Subcutaneous adipose tissue (tissue), 4 donors: Measurements from ENCODE around the gene ZNF337. TPM values are rescaled to one million over a fixed set of nuclear protein-coding genes. Genes with fewer than 3 reads are reported as not detected.

Experiments used
- total RNA-seq, 4 donors: library from RNA; depleted of rRNA; stranded (reverse); fragments of >200 nt; gene quantifications; one replicate each; pipeline ENCODE4 v1.1.0, GENCODE V29; 2016
- TF ChIP-seq, protein P1 (sequence below): fragments of 450-650 bp; IDR thresholded peaks from one replicate; pipeline ENCODE4 v1.5.1; 2016; ENCODE audit warnings: low read depth, mild to moderate bottlenecking, control low read depth, antibody characterized with exemption, moderate library complexity

Gene ZNF337
- total RNA-seq, 4 donors from 2014 or later: 10.4 to 19.2 (median 16.0) TPM

- TF ChIP-seq, protein P1, sequence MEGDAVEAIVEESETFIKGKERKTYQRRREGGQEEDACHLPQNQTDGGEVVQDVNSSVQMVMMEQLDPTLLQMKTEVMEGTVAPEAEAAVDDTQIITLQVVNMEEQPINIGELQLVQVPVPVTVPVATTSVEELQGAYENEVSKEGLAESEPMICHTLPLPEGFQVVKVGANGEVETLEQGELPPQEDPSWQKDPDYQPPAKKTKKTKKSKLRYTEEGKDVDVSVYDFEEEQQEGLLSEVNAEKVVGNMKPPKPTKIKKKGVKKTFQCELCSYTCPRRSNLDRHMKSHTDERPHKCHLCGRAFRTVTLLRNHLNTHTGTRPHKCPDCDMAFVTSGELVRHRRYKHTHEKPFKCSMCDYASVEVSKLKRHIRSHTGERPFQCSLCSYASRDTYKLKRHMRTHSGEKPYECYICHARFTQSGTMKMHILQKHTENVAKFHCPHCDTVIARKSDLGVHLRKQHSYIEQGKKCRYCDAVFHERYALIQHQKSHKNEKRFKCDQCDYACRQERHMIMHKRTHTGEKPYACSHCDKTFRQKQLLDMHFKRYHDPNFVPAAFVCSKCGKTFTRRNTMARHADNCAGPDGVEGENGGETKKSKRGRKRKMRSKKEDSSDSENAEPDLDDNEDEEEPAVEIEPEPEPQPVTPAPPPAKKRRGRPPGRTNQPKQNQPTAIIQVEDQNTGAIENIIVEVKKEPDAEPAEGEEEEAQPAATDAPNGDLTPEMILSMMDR: no peak
Observed at GRCh38 chr20:25686081-25687067, 10.3 kb downstream of the ZNF337 start.

GRCh38 chr20:25685276-25686080, 11.2 kb downstream of the ZNF337 start:
- TF ChIP-seq, protein P1: no peak

DNA sequence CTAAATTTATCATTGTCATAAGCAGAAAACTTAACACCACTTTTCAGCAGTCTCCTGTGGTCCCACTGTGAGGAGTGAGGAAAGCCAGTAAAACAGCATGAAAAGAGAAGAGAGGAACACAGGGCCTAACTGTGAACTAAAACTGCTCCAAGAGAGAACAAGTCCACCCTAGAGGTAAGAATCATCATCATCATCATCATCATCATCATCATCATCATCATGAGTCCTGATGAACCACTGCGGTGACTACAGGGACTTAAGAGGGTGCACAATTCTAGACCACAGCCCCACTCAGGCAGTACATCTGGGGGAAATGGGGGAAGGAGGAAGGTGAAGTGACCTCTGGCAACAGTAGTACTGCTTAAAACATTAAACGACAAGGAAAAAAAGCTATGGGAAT, 13.6 kb downstream of the ZNF337 start:
- TF ChIP-seq, protein P1: no peak

DNA sequence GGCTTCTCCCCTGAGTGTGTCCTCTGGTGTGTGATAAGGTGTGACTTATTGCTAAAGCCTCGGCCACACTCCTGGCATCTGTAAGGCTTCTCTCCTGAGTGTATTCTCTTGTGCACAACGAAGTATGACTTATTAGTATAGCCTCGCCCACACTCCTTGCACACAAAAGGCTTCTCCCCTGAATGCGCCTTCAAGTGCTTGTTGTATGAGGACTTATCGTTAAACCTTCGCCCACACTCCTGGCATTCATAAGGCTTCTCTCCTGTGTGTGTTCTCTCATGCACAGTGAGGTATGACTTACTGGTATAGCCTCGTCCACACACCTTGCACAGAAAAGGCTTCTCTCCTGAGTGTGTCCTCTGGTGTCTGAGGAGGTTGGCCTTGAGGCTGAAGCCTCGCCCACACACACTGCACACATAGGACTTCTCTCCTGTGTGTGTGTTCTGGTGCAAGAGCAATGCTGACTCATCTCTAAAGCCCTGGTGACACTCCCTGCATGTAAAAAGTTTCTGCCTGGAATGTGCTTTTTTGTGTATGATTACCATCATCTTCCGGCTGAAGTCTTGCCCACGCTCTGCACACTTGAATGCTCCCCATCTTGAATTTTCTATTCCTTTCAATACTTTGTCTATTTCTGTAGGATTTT, 20.4 kb downstream of the ZNF337 start:
- TF ChIP-seq, protein P1: no peak

DNA sequence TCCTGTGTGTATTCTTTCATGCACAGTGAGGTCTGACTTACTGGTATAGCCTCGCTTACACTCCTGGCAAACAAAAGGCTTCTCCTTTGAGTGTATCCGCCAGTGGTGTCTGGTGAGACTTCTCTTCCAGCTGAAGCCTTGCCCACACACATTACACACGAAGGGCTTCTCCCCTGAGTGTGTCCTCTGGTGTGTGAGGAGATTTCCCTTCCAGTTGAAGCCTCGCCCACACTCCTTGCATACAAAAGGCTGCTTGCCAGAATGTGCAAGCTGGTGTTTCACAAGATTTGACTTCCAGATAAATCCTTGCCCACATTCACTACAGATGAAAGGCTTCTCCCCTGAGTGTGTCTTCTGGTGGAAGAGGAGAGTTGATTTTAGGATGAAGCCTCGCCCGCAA, 21.5 kb downstream of the ZNF337 start:
- TF ChIP-seq, protein P1: no peak

DNA sequence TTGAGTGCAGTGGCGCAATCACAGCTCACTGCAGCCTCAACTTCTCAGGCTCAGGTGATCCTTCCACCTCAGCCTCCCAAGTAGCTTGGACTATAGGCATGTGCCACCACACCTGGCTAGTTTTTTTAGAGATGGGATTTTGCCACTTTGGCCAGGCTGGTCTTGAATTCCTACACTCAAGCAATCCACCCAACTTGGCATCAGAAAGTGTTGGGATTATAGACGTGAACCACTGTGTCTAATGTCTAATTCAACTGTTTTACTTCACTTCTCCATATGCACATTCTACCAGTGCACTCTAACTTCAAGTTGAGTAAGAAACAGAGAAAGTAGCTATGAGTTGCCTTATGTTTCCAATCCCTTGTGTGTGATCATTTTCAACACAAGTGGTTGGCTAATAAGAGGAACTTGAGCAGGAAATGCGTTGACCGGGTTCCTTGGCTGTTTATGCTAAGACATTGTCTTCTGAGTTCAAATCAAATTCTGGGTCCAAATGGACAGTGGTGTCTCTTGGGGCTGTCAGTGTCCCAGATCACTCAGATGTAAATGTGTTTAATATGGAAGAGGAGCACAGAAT, 23.9 kb downstream of the ZNF337 start:
- TF ChIP-seq, protein P1: no peak
